ENCODE data around the gene FFAR4.
"Not testable (repeated sequence)": the region's sequence is repeated elsewhere in the genome, so short reads cannot be mapped to it uniquely, and the experiment has no call there.

The FFAR4 gene

GRCh38 chr10:93566435-93567276 is at the start of gene FFAR4:
Gene FFAR4, plus strand, starts transcription at chr10:93566665. Its CDS starts 56 bp downstream, at chr10:93566721.
- peak; percentile 27 for DNase-seq

GRCh38 chr10:93518531-93518930 is 47.9 kb upstream of the FFAR4 start:
- DNase-seq, result no peak

- no peak for DNase-seq
These were observed 31.2 kb upstream of the FFAR4 start for GRCh38 chr10:93535293-93535692.

GRCh38 chr10:93540871-93541270 is 25.6 kb upstream of the FFAR4 start:
- not testable (repeated sequence) for DNase-seq

- DNase-seq, result peak; percentile 7
These were observed 24.8 kb upstream of the FFAR4 start for GRCh38 chr10:93541402-93542357.

GRCh38 chr10:93542358-93542791 is 24.1 kb upstream of the FFAR4 start:
- peak; percentile 25 for DNase-seq

GRCh38 chr10:93546995-93547394 is 19.5 kb upstream of the FFAR4 start:
- not testable (repeated sequence) for DNase-seq

GRCh38 chr10:93547522-93547921 is 18.9 kb upstream of the FFAR4 start:
- no peak for DNase-seq

GRCh38 chr10:93548376-93549071 is 17.9 kb upstream of the FFAR4 start:
- no peak for DNase-seq

- DNase-seq, result no peak
These were observed 15.9 kb upstream of the FFAR4 start for GRCh38 chr10:93550606-93551005.

- DNase-seq, result no peak
These were observed 13.7 kb upstream of the FFAR4 start for GRCh38 chr10:93552780-93553179.

- no peak for DNase-seq
These were observed 12.8 kb upstream of the FFAR4 start for GRCh38 chr10:93553482-93554315.

GRCh38 chr10:93554316-93554663 is 12.2 kb upstream of the FFAR4 start:
- no peak for DNase-seq

- peak; percentile 42 for DNase-seq
These were observed 11.6 kb upstream of the FFAR4 start for GRCh38 chr10:93554760-93555432.

GRCh38 chr10:93559490-93559889 is 7.0 kb upstream of the FFAR4 start:
- DNase-seq, result no peak

GRCh38 chr10:93560541-93560940 is 5.9 kb upstream of the FFAR4 start:
- DNase-seq, result no peak

- DNase-seq, result no peak
These were observed 1.0 kb upstream of the FFAR4 start for GRCh38 chr10:93565446-93565845.

GRCh38 chr10:93567277-93568104 is 1.0 kb downstream of the FFAR4 start:
- no peak for DNase-seq

GRCh38 chr10:93568105-93568390 is 1.6 kb downstream of the FFAR4 start:
- DNase-seq, result no peak

GRCh38 chr10:93570383-93570782 is 3.9 kb downstream of the FFAR4 start:
- DNase-seq, result no peak

GRCh38 chr10:93572606-93573005 is 6.1 kb downstream of the FFAR4 start:
- DNase-seq, result no peak

Measured in NCI-H774 (cell line).